Endodermal cell (in vitro differentiated cells): ENCODE results near the gene UTP15. TPM values are rescaled to one million over a fixed set of nuclear protein-coding genes. Genes with fewer than 3 reads are reported as not detected.

ENCODE experiments used
- DNase-seq: peaks from one replicate; pipeline ENCODE4 v3.0.0-alpha.2; 2017
- H3K27ac ChIP-seq: 2 replicates; pipeline ENCODE4 v1.5.1; 2013; ENCODE audit warnings: mild to moderate bottlenecking, low read depth, low read length, moderate library complexity
- H3K27me3 ChIP-seq: 2 replicates; pipeline ENCODE4 v1.6.1; 2013; ENCODE audit warnings: mild to moderate bottlenecking, low read length, moderate library complexity; ENCODE audit not compliant: insufficient read depth, control insufficient read depth, poor library complexity, severe bottlenecking
- H3K36me3 ChIP-seq: 2 replicates; pipeline ENCODE4 v1.7.0; 2013; ENCODE audit warnings: mild to moderate bottlenecking, low read length, moderate library complexity; ENCODE audit not compliant: control insufficient read depth, insufficient read depth
- H3K4me1 ChIP-seq: one replicate; pipeline ENCODE4 v1.7.0; 2013; ENCODE audit warnings: low read length; ENCODE audit not compliant: control insufficient read depth, insufficient read depth
- H3K4me3 ChIP-seq: 2 replicates; pipeline ENCODE4 v1.5.1; 2013; ENCODE audit warnings: mild to moderate bottlenecking, low read length, moderate library complexity
- H3K9ac ChIP-seq: 2 replicates; pipeline ENCODE4 v1.6.1; 2013; ENCODE audit warnings: mild to moderate bottlenecking, low read length, moderate library complexity; ENCODE audit not compliant: poor library complexity, severe bottlenecking; ENCODE audit errors: extremely low read depth
- H3K9me3 ChIP-seq: 2 replicates; pipeline ENCODE4 v1.6.1; 2013; ENCODE audit warnings: mild to moderate bottlenecking, low read length, moderate library complexity; ENCODE audit not compliant: control insufficient read depth
- H3K27ac Mint-ChIP-seq: 2 replicates; pipeline ENCODE4 v1.8.0; 2020; ENCODE audit warnings: mixed read lengths
- H3K27me3 Mint-ChIP-seq: 2 replicates; pipeline ENCODE4 v1.8.0; 2021; ENCODE audit warnings: mild to moderate bottlenecking, mixed read lengths; ENCODE audit not compliant: insufficient read depth
- H3K36me3 Mint-ChIP-seq: 2 replicates; pipeline ENCODE4 v1.8.0; 2020; ENCODE audit warnings: low read depth, mixed read lengths
- H3K4me1 Mint-ChIP-seq: 2 replicates; pipeline ENCODE4 v1.8.0; 2020; ENCODE audit warnings: mixed read lengths
- H3K4me3 Mint-ChIP-seq: 2 replicates; pipeline ENCODE4 v1.8.0; 2020; ENCODE audit warnings: mild to moderate bottlenecking, moderate library complexity, mixed read lengths
- H3K9me3 Mint-ChIP-seq: 2 replicates; pipeline ENCODE4 v1.8.0; 2020; ENCODE audit warnings: mild to moderate bottlenecking, mixed read lengths
- CTCF ChIP-seq: fragments of 200-600 bp; sonication (generic); conservative IDR thresholded peaks from 2 replicates; pipeline ENCODE4 v1.5.0; 2021; ENCODE audit warnings: antibody characterized with exemption, mild to moderate bottlenecking
- WGBS, 2 experiments: methylation state at CpG; one replicate each; pipeline versions ENCODE4 v1.1.5 to v1.1.7; 2013; ENCODE audit warnings: missing lambda C conversion rate in 2 of 2, mixed read lengths in 1 of 2; ENCODE audit not compliant: insufficient coverage in 1 of 2, insufficient read length in 1 of 2; 5-methylcytosine and 5-hydroxymethylcytosine counted together
- total RNA-seq, 2 donors: library from RNA; stranded (reverse); fragmentation: NEBNext Ultra II Directional in 1 of 2; extraction: Animal tissue kit (Norgen Biotek cat#: 25700) in 1 of 2; gene quantifications; 2 replicates in 1 of 2; 3 replicates in 1 of 2; pipeline ENCODE4 v1.2.1, GENCODE V29; 2021

Gene UTP15
- total RNA-seq, 2 donors from 2014 or later, result 24.7 to 28.3 TPM

GRCh38 chr5:73615947-73616346, 50.4 kb downstream of the UTP15 start:
- no peak overlapping the region for H3K27ac ChIP-seq
- H3K4me3 ChIP-seq, result no peak overlapping the region
- WGBS, 2 experiments, result 92 to 99% methylated on average over 2 to 4 of the region's 4 CpGs
- Mint-ChIP-seq H3K27me3 (peaks cover 2% of the 10 kb centered on the region), H3K27ac (no peak overlapping the region), H3K4me3 (no peak overlapping the region), H3K9me3 (peaks cover 3% of the 10 kb centered on the region), H3K4me1 (no peaks in the 10 kb centered on the region), H3K36me3 (no peaks in the 10 kb centered on the region)
- TF ChIP-seq CTCF, result no peak
- H3K27me3 ChIP-seq, result no peaks in the 10 kb centered on the region
- no peak overlapping the region for H3K9ac ChIP-seq
- no peaks in the 10 kb centered on the region for H3K4me1 ChIP-seq
- no peaks in the 10 kb centered on the region for H3K9me3 ChIP-seq
- no peaks in the 10 kb centered on the region for H3K36me3 ChIP-seq
- DNase-seq, result no peak

- peaks cover 2% of the 10 kb centered on the region for H3K27me3 Mint-ChIP-seq
- no peaks in the 10 kb centered on the region for H3K9me3 Mint-ChIP-seq
- Histone ChIP-seq H3K4me1 (no peaks in the 10 kb centered on the region), H3K27ac (no peak overlapping the region), H3K4me3 (no peak overlapping the region), H3K27me3 (no peaks in the 10 kb centered on the region), H3K9ac (no peak overlapping the region), H3K9me3 (no peaks in the 10 kb centered on the region), H3K36me3 (no peaks in the 10 kb centered on the region)
- no peak overlapping the region for H3K27ac Mint-ChIP-seq
- H3K4me1 Mint-ChIP-seq, result no peaks in the 10 kb centered on the region
- DNase-seq, result no peak
- TF ChIP-seq CTCF, result no peak
- WGBS, 2 experiments, result 78 to 79% methylated on average over 7 to 9 of the region's 9 CpGs
- H3K36me3 Mint-ChIP-seq, result no peaks in the 10 kb centered on the region
- H3K4me3 Mint-ChIP-seq, result no peak overlapping the region
These were observed 52.2 kb downstream of the UTP15 start for GRCh38 chr5:73617510-73618279.

- Mint-ChIP-seq H3K4me3 (no peak overlapping the region), H3K27me3 (peaks cover 2% of the 10 kb centered on the region), H3K4me1 (no peaks in the 10 kb centered on the region), H3K9me3 (no peaks in the 10 kb centered on the region), H3K36me3 (no peaks in the 10 kb centered on the region), H3K27ac (no peak overlapping the region)
- WGBS, 2 experiments, result 74 to 88% methylated on average over 3 to 4 of the region's 4 CpGs
- Histone ChIP-seq H3K27ac (no peak overlapping the region), H3K4me1 (no peaks in the 10 kb centered on the region), H3K9ac (no peak overlapping the region), H3K4me3 (no peak overlapping the region), H3K27me3 (peaks cover under 1% of the 10 kb centered on the region), H3K9me3 (no peaks in the 10 kb centered on the region), H3K36me3 (no peaks in the 10 kb centered on the region)
- no peak for DNase-seq
- TF ChIP-seq CTCF, result no peak
These were observed 54.2 kb downstream of the UTP15 start for GRCh38 chr5:73619606-73620333.
